Activated CD4-positive, alpha-beta T cell treated with anti-CD3 and anti-CD28 coated beads, Interleukin-2, amount 10 ng/mL, durations not matched to agents 24 days and 14 days (primary cell): ENCODE results near the gene ING5. TPM values are rescaled to one million over a fixed set of nuclear protein-coding genes. Genes with fewer than 3 reads are reported as not detected.
"Not testable (repeated sequence)": the region's sequence is repeated elsewhere in the genome, so short reads cannot be mapped to it uniquely, and the experiment has no call there.

Experiments used
- DNase-seq: peaks from one replicate; pipeline ENCODE4 v3.0.0; 2022
- H3K27ac Mint-ChIP-seq: one replicate; pipeline ENCODE4 v1.8.0; 2022; ENCODE audit warnings: mild to moderate bottlenecking, mixed read lengths
- H3K27me3 Mint-ChIP-seq: one replicate; pipeline ENCODE4 v1.8.0; 2022; ENCODE audit warnings: mixed read lengths
- H3K36me3 Mint-ChIP-seq: one replicate; pipeline ENCODE4 v1.8.0; 2022; ENCODE audit warnings: low read depth, mild to moderate bottlenecking, mixed read lengths
- H3K4me1 Mint-ChIP-seq: one replicate; pipeline ENCODE4 v1.8.0; 2021; ENCODE audit warnings: mixed read lengths
- H3K4me3 Mint-ChIP-seq: one replicate; pipeline ENCODE4 v1.8.0; 2022; ENCODE audit warnings: mild to moderate bottlenecking, moderate library complexity, mixed read lengths
- H3K9me3 Mint-ChIP-seq: one replicate; pipeline ENCODE4 v1.8.0; 2021; ENCODE audit warnings: mixed read lengths
- intact Hi-C: fragments of 100-400 bp; cut with micrococcal nuclease; formaldehyde crosslinking; loops from one replicate; pipeline ENCODE4 v1.15.1; 2023
- total RNA-seq: library from RNA; stranded (reverse); gene quantifications from 2 replicates; pipeline ENCODE4 v1.2.3, GENCODE V29; 2022

ING5 gene
- total RNA-seq, 1 donor from 2014 or later: 55.3 TPM

GRCh38 chr2:241730671-241731293 lies 28.9 kb downstream of the ING5 start:
- H3K9me3 Mint-ChIP-seq: no peaks in the 10 kb centered on the region
- H3K36me3 Mint-ChIP-seq: peaks cover 4% of the 10 kb centered on the region
- peak overlapping the region; percentile 1 for H3K4me3 Mint-ChIP-seq
- H3K27me3 Mint-ChIP-seq: no peaks in the 10 kb centered on the region
- peaks cover 30% of the 10 kb centered on the region for H3K4me1 Mint-ChIP-seq
- H3K27ac Mint-ChIP-seq: peak overlapping the region; percentile 69
- intact Hi-C loops: loop anchor here (5.0 kb wide), 1 partner anchor 132 kb away; no protein-coding TSS in a partner anchor
- no peak for DNase-seq

- intact Hi-C loops: loop anchor here (1.0 to 5.0 kb wide), 2 partner anchors 130 to 146 kb away; no protein-coding TSS in a partner anchor
- H3K9me3 Mint-ChIP-seq, H3K27me3 Mint-ChIP-seq, H3K36me3 Mint-ChIP-seq: not testable (repeated sequence)
- Mint-ChIP-seq H3K27ac (peak overlapping the region; percentile 59), H3K4me1 (peaks cover 34% of the 10 kb centered on the region), H3K4me3 (peak overlapping the region; percentile 26)
- peak; percentile 91 for DNase-seq
Measured at GRCh38 chr2:241732513-241733186, 30.8 kb downstream of the ING5 start.

GRCh38 chr2:241733391-241734207 lies 31.8 kb downstream of the ING5 start:
- Mint-ChIP-seq H3K4me3 (peak overlapping the region; percentile 55), H3K27ac (peak overlapping the region; percentile 56), H3K9me3 (no peaks in the 10 kb centered on the region), H3K27me3 (no peaks in the 10 kb centered on the region), H3K4me1 (peaks cover 36% of the 10 kb centered on the region), H3K36me3 (peaks cover 8% of the 10 kb centered on the region)
- no peak for DNase-seq
- intact Hi-C loops: loop anchor here (1.0 to 5.0 kb wide), 4 partner anchors 31 to 148 kb away; partner anchors contain the start of genes ATG4B, ING5 and THAP4

GRCh38 chr2:241734208-241734466 lies 32.3 kb downstream of the ING5 start:
- intact Hi-C loops: loop anchor here (1.0 to 5.0 kb wide), 4 partner anchors 32 to 147 kb away; partner anchors contain the start of genes ATG4B, ING5 and THAP4
- no peaks in the 10 kb centered on the region for H3K9me3 Mint-ChIP-seq
- H3K36me3 Mint-ChIP-seq: peaks cover 11% of the 10 kb centered on the region
- H3K4me3 Mint-ChIP-seq: peak overlapping the region; percentile 49
- H3K27ac Mint-ChIP-seq: no peak overlapping the region
- H3K4me1 Mint-ChIP-seq: peaks cover 38% of the 10 kb centered on the region
- no peaks in the 10 kb centered on the region for H3K27me3 Mint-ChIP-seq
- no peak for DNase-seq

- DNase-seq: peak; percentile 98
- Mint-ChIP-seq H3K27ac (peak within 1 kb of the TSS; percentile 65), H3K4me1 (peaks cover 42% of the 10 kb centered on the region), H3K27me3 (no peaks in the 10 kb centered on the region), H3K9me3 (no peaks in the 10 kb centered on the region), H3K4me3 (peak within 1 kb of the TSS; percentile 83), H3K36me3 (peaks cover 11% of the 10 kb centered on the region)
- intact Hi-C loops: loop anchor here (1.0 to 5.0 kb wide), 6 partner anchors 32 to 147 kb away; partner anchors contain the start of genes ATG4B, DTYMK, ING5 and THAP4
Measured at GRCh38 chr2:241734467-241735208, 32.8 kb downstream of the ING5 start, which contains the start of gene D2HGDH. Gene D2HGDH, plus strand, starts transcription at chr2:241734630. Its CDS starts 595 bp downstream, at chr2:241735225.

GRCh38 chr2:241736111-241736510 lies 34.3 kb downstream of the ING5 start:
- Mint-ChIP-seq H3K27ac (peak overlapping the region; percentile 73), H3K4me1 (peaks cover 36% of the 10 kb centered on the region), H3K9me3 (no peaks in the 10 kb centered on the region), H3K36me3 (peaks cover 13% of the 10 kb centered on the region), H3K4me3 (peak overlapping the region; percentile 83), H3K27me3 (no peaks in the 10 kb centered on the region)
- intact Hi-C loops: no loop called here
- no peak for DNase-seq

- H3K9me3 Mint-ChIP-seq: no peaks in the 10 kb centered on the region
- H3K4me1 Mint-ChIP-seq: peaks cover 27% of the 10 kb centered on the region
- no peak for DNase-seq
- no peaks in the 10 kb centered on the region for H3K27me3 Mint-ChIP-seq
- H3K36me3 Mint-ChIP-seq: peaks cover 15% of the 10 kb centered on the region
- H3K4me3 Mint-ChIP-seq: no peak overlapping the region
- intact Hi-C loops: no loop called here
- H3K27ac Mint-ChIP-seq: peak overlapping the region; percentile 13
Measured at GRCh38 chr2:241738040-241738686, 36.3 kb downstream of the ING5 start.

- intact Hi-C loops: no loop called here
- Mint-ChIP-seq H3K4me3 (peak overlapping the region; percentile 64), H3K27ac (peak overlapping the region; percentile 76), H3K9me3 (no peaks in the 10 kb centered on the region), H3K4me1 (peaks cover 26% of the 10 kb centered on the region), H3K36me3 (peaks cover 19% of the 10 kb centered on the region), H3K27me3 (no peaks in the 10 kb centered on the region)
- DNase-seq: no peak
Measured at GRCh38 chr2:241739177-241739576, 37.3 kb downstream of the ING5 start.

GRCh38 chr2:241739651-241740050 lies 37.8 kb downstream of the ING5 start:
- DNase-seq: peak; percentile 69
- intact Hi-C loops: no loop called here
- peak overlapping the region; percentile 64 for H3K4me3 Mint-ChIP-seq

GRCh38 chr2:241741016-241741415 lies 39.2 kb downstream of the ING5 start:
- H3K27ac Mint-ChIP-seq: peak overlapping the region; percentile 50
- H3K4me1 Mint-ChIP-seq: peaks cover 26% of the 10 kb centered on the region
- no peaks in the 10 kb centered on the region for H3K27me3 Mint-ChIP-seq
- DNase-seq: no peak
- H3K4me3 Mint-ChIP-seq: peak overlapping the region; percentile 40
- intact Hi-C loops: no loop called here
- peaks cover 28% of the 10 kb centered on the region for H3K36me3 Mint-ChIP-seq
- H3K9me3 Mint-ChIP-seq: no peaks in the 10 kb centered on the region

More at GRCh38 chr2:241739651-241740050, 37.8 kb downstream of the ING5 start:
- H3K36me3 Mint-ChIP-seq: peaks cover 20% of the 10 kb centered on the region
- H3K27me3 Mint-ChIP-seq: no peaks in the 10 kb centered on the region
- H3K27ac Mint-ChIP-seq: peak overlapping the region; percentile 76
- H3K4me1 Mint-ChIP-seq: peaks cover 26% of the 10 kb centered on the region
- H3K9me3 Mint-ChIP-seq: no peaks in the 10 kb centered on the region

GRCh38 chr2:241742320-241742939 lies 40.6 kb downstream of the ING5 start:
- intact Hi-C loops: no loop called here
- H3K4me1 Mint-ChIP-seq: peaks cover 22% of the 10 kb centered on the region
- H3K4me3 Mint-ChIP-seq: no peak overlapping the region
- no peaks in the 10 kb centered on the region for H3K9me3 Mint-ChIP-seq
- no peak for DNase-seq
- H3K27ac Mint-ChIP-seq: no peak overlapping the region
- no peaks in the 10 kb centered on the region for H3K27me3 Mint-ChIP-seq
- peaks cover 31% of the 10 kb centered on the region for H3K36me3 Mint-ChIP-seq

- H3K9me3 Mint-ChIP-seq, DNase-seq, intact Hi-C loops, H3K27me3 Mint-ChIP-seq, H3K27ac Mint-ChIP-seq, H3K4me3 Mint-ChIP-seq: not testable (repeated sequence)
- Mint-ChIP-seq H3K36me3 (peaks cover 32% of the 10 kb centered on the region), H3K4me1 (peaks cover 22% of the 10 kb centered on the region)
Measured at GRCh38 chr2:241743008-241743407, 41.2 kb downstream of the ING5 start.
